A673 (cell line): Measurements from ENCODE around the gene LIMCH1.

ENCODE experiments used
- EZH2 ChIP-seq: fragments of 200-600 bp; sonication (generic); IDR thresholded peaks from 2 replicates; pipeline ENCODE4 v1.6.1; 2017; ENCODE audit warnings: borderline replicate concordance, low read depth, mild to moderate bottlenecking, mixed read lengths, antibody characterized with exemption, low read length; ENCODE audit not compliant: poor library complexity, severe bottlenecking
- TF ChIP-seq, protein P1 (sequence below): fragments of 300-800, 200-600 bp; sonication (generic); conservative IDR thresholded peaks from 2 replicates; pipeline ENCODE4 v1.5.1; 2017; ENCODE audit warnings: low read depth, mild to moderate bottlenecking, antibody characterized with exemption, low read length, moderate library complexity, mixed read lengths

- TF ChIP-seq, protein P1, sequence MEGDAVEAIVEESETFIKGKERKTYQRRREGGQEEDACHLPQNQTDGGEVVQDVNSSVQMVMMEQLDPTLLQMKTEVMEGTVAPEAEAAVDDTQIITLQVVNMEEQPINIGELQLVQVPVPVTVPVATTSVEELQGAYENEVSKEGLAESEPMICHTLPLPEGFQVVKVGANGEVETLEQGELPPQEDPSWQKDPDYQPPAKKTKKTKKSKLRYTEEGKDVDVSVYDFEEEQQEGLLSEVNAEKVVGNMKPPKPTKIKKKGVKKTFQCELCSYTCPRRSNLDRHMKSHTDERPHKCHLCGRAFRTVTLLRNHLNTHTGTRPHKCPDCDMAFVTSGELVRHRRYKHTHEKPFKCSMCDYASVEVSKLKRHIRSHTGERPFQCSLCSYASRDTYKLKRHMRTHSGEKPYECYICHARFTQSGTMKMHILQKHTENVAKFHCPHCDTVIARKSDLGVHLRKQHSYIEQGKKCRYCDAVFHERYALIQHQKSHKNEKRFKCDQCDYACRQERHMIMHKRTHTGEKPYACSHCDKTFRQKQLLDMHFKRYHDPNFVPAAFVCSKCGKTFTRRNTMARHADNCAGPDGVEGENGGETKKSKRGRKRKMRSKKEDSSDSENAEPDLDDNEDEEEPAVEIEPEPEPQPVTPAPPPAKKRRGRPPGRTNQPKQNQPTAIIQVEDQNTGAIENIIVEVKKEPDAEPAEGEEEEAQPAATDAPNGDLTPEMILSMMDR = no peak
- no peak for TF ChIP-seq EZH2
Observed at GRCh38 chr4:41622787-41623186, 84.8 kb downstream of the LIMCH1 start.
